Osteoblast (primary cell): ENCODE data around the gene AADACL3. TPM values are rescaled to one million over a fixed set of nuclear protein-coding genes. Genes with fewer than 3 reads are reported as not detected.
"Not testable (repeated sequence)": the region's sequence is repeated elsewhere in the genome, so short reads cannot be mapped to it uniquely, and the experiment has no call there.

ENCODE experiments used
- DNase-seq: peaks from one replicate; pipeline ENCODE4 v3.0.0; 2011; ENCODE audit warnings: low spot score, mixed read lengths; ENCODE audit not compliant: insufficient read length; ENCODE audit errors: missing footprints
- H2AFZ ChIP-seq: 2 replicates; pipeline ENCODE4 v1.6.0; 2011; ENCODE audit warnings: mild to moderate bottlenecking, low read length
- H3K27ac ChIP-seq: 2 replicates; pipeline ENCODE4 v1.5.1; 2011; ENCODE audit warnings: mild to moderate bottlenecking, low read depth, low read length, moderate library complexity
- H3K27me3 ChIP-seq: 2 replicates; pipeline ENCODE4 v1.6.0; 2012; ENCODE audit warnings: mild to moderate bottlenecking, control low read depth, inconsistent platforms, low read length, moderate library complexity; ENCODE audit not compliant: insufficient read depth
- H3K36me3 ChIP-seq: 2 replicates; pipeline ENCODE4 v1.5.1; 2011; ENCODE audit warnings: mild to moderate bottlenecking, low read length, control low read depth, moderate library complexity; ENCODE audit not compliant: insufficient read depth
- H3K4me1 ChIP-seq: 2 replicates; pipeline ENCODE4 v1.5.1; 2011; ENCODE audit warnings: mild to moderate bottlenecking, low read length, control low read depth, moderate library complexity; ENCODE audit not compliant: insufficient read depth
- H3K4me2 ChIP-seq: 2 replicates; pipeline ENCODE4 v1.6.0; 2011; ENCODE audit warnings: mild to moderate bottlenecking, low read length; ENCODE audit not compliant: insufficient read depth
- H3K4me3 ChIP-seq: fragments of 200-600 bp; sonication (generic); 3 replicates; pipeline ENCODE4 v1.5.1; 2012; ENCODE audit warnings: mild to moderate bottlenecking, low read length, inconsistent platforms; ENCODE audit not compliant: insufficient read depth
- H3K79me2 ChIP-seq: 2 replicates; pipeline ENCODE4 v1.6.0; 2012; ENCODE audit warnings: mild to moderate bottlenecking, low read length, control low read depth, inconsistent platforms; ENCODE audit not compliant: insufficient read depth
- H3K9me3 ChIP-seq: 2 replicates; pipeline ENCODE4 v1.5.1; 2011; ENCODE audit warnings: low read depth, low read length, control low read depth
- H4K20me1 ChIP-seq: 2 replicates; pipeline ENCODE4 v1.6.0; 2012; ENCODE audit warnings: mild to moderate bottlenecking, low read length, control low read depth; ENCODE audit not compliant: insufficient read depth
- CTCF ChIP-seq: IDR thresholded peaks from 2 replicates; pipeline ENCODE4 v1.5.1; 2011; ENCODE audit warnings: mild to moderate bottlenecking, low read depth, low read length, moderate library complexity; ENCODE audit errors: extremely low read depth
- total RNA-seq: library from RNA; depleted of rRNA; stranded (reverse); fragments of >200 nt; gene quantifications from 2 replicates; pipeline ENCODE4 v1.2.3, GENCODE V29; 2012

AADACL3 gene
- total RNA-seq, 1 donor = not detected

GRCh38 chr1:12712929-12713328 is 3.0 kb upstream of the AADACL3 start:
- Histone ChIP-seq H3K27ac (no peak overlapping the region), H3K4me1 (no peaks in the 10 kb centered on the region), H3K27me3 (no peaks in the 10 kb centered on the region), H3K4me3 (no peak overlapping the region), H3K4me2 (no peak overlapping the region), H3K79me2 (no peaks in the 10 kb centered on the region), H2AFZ (no peak overlapping the region), H4K20me1 (no peaks in the 10 kb centered on the region), H3K36me3 (no peaks in the 10 kb centered on the region), H3K9me3 (no peaks in the 10 kb centered on the region)
- TF ChIP-seq CTCF = no peak
- DNase-seq = no peak

GRCh38 chr1:12713651-12714050 is 2.3 kb upstream of the AADACL3 start:
- not testable (repeated sequence) for H3K4me2 ChIP-seq, H3K9me3 ChIP-seq, H3K27ac ChIP-seq, H4K20me1 ChIP-seq, H3K27me3 ChIP-seq, H3K4me1 ChIP-seq, H3K79me2 ChIP-seq, H3K36me3 ChIP-seq, H3K4me3 ChIP-seq, DNase-seq, H2AFZ ChIP-seq

- H3K9me3 ChIP-seq = no peaks in the 10 kb centered on the region
- H3K4me1 ChIP-seq = no peaks in the 10 kb centered on the region
- TF ChIP-seq CTCF = no peak
- no peak overlapping the region for H3K4me2 ChIP-seq
- H4K20me1 ChIP-seq = no peaks in the 10 kb centered on the region
- no peak overlapping the region for H3K4me3 ChIP-seq
- no peaks in the 10 kb centered on the region for H3K79me2 ChIP-seq
- no peak overlapping the region for H2AFZ ChIP-seq
- H3K27me3 ChIP-seq = no peaks in the 10 kb centered on the region
- no peaks in the 10 kb centered on the region for H3K36me3 ChIP-seq
- H3K27ac ChIP-seq = no peak overlapping the region
- DNase-seq = no peak
Observed at GRCh38 chr1:12714710-12715475, 1.0 kb upstream of the AADACL3 start.

GRCh38 chr1:12717301-12717838 is 1.5 kb downstream of the AADACL3 start:
- Histone ChIP-seq H3K9me3 (no peaks in the 10 kb centered on the region), H3K4me1 (no peaks in the 10 kb centered on the region), H4K20me1 (no peaks in the 10 kb centered on the region), H3K36me3 (no peaks in the 10 kb centered on the region), H3K27me3 (no peaks in the 10 kb centered on the region), H3K27ac (no peak overlapping the region), H3K4me3 (no peak overlapping the region), H2AFZ (no peak overlapping the region), H3K4me2 (no peak overlapping the region), H3K79me2 (no peaks in the 10 kb centered on the region)
- TF ChIP-seq CTCF = no peak
- DNase-seq = no peak
